Kidney (tissue), 14 donors: ENCODE measurements around the gene TBXT. TPM values are rescaled to one million over a fixed set of nuclear protein-coding genes. Genes with fewer than 3 reads are reported as not detected.
"Not testable (repeated sequence)": the region's sequence is repeated elsewhere in the genome, so short reads cannot be mapped to it uniquely, and the experiment has no call there.

ENCODE experiments used
- DNase-seq, 5 donors: peaks; one replicate each; pipeline ENCODE4 v3.0.0-alpha.2; 2013 to 2020
- FAIRE-seq: peaks from 2 replicates; lab custom pipeline; 2012; peaks lifted over from hg19 to GRCh38; lab: Jason Lieb, UNC
- H3K27ac ChIP-seq, 2 donors: one replicate each; pipeline ENCODE4 v1.7.0; 2013; ENCODE audit warnings: low read depth in 2 of 2, low read length in 2 of 2, inconsistent platforms in 1 of 2
- H3K27me3 ChIP-seq: one replicate; pipeline ENCODE4 v1.7.1; 2013; ENCODE audit warnings: low read length, inconsistent platforms; ENCODE audit not compliant: control insufficient read depth, insufficient read depth
- H3K36me3 ChIP-seq, 3 donors: one replicate each; pipeline versions ENCODE4 v1.7.0 to v1.7.1; 2013; ENCODE audit warnings: low read length in 3 of 3, control low read depth in 1 of 3, inconsistent platforms in 1 of 3; ENCODE audit not compliant: insufficient read depth in 3 of 3, control insufficient read depth in 2 of 3
- H3K4me1 ChIP-seq, 3 donors: one replicate each; pipeline versions ENCODE4 v1.7.0 to v1.7.1; 2013; ENCODE audit warnings: low read length in 3 of 3, inconsistent platforms in 1 of 3, low read depth in 1 of 3; ENCODE audit not compliant: control insufficient read depth in 2 of 3, insufficient read depth in 2 of 3
- H3K4me3 ChIP-seq, 3 donors: one replicate each; pipeline versions ENCODE4 v1.7.0 to v1.8.1; 2013; ENCODE audit warnings: low read length in 3 of 3, control low read depth in 1 of 3, inconsistent platforms in 1 of 3
- H3K9ac ChIP-seq, 3 donors: one replicate each; pipeline versions ENCODE4 v1.7.0 to v1.7.1; 2013; ENCODE audit warnings: low read length in 3 of 3, control low read depth in 1 of 3, inconsistent platforms in 1 of 3
- H3K9me3 ChIP-seq, 3 donors: one replicate each; pipeline versions ENCODE4 v1.7.0 to v1.7.1; 2013; ENCODE audit warnings: low read length in 3 of 3, control low read depth in 1 of 3, inconsistent platforms in 1 of 3; ENCODE audit not compliant: control insufficient read depth in 2 of 3, insufficient read depth in 1 of 3
- intact Hi-C: fragments of 100-400 bp; cut with DNase I; formaldehyde crosslinking; loops from one replicate; pipeline ENCODE4 v1.11.1; 2022
- polyA plus RNA-seq: library from polyadenylated mRNA; stranded (reverse); fragments of 350-450 nt; fragmentation: Illumina TruSeq; extraction: RNeasy Lipid Tissue Mini Kit (QIAGEN cat#74804); gene quantifications from one replicate; pipeline ENCODE4 v1.2.3, GENCODE V29; 2014; ENCODE audit warnings: low read depth, low replicate concordance; ENCODE audit not compliant: insufficient read depth
- total RNA-seq: library from RNA; stranded (reverse); fragmentation: NEBNext Ultra II Directional; extraction: Animal tissue kit (Norgen Biotek cat#: 25700); gene quantifications from one replicate; pipeline ENCODE4 v1.2.1, GENCODE V29; 2021
- TF ChIP-seq, protein P1 (sequence below): IDR thresholded peaks from 3 replicates; pipeline ENCODE4 v1.5.1; 2012; ENCODE audit warnings: mild to moderate bottlenecking, moderate library complexity, borderline replicate concordance; ENCODE audit not compliant: insufficient read depth; ENCODE audit errors: extremely low read depth
- donor health status: control.
- donor health status: control.
- donor health status: control.
- donor health status: control.
- donor health status: control.
- donor health status: DM: yes; HTN: yes; CAD: no.
- donor health status: Normal renal cell carcinoma (clear cell type).

The TBXT gene
- total and polyA plus RNA-seq, 2 donors from 2014 or later, result not detected

DNA sequence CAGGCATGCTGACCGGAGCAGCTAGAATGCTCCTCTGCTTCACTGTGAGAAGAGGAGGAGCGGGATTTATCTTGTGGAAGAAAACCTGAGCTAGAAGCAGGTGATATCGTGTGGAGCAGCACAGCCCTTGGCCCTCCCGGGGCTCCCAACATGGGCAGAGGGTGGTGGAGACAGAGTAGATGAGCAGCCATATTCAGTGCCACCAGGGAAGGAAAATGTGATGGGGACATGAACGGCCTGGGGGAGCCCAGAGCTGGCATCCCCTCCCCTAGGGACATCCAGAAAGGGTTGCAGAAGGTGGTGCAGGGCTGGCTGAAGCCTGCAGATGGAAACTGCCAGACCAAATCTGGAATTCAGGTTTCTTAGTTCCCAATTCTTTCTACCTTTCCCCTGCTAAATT is 24.9 kb upstream of the TBXT start:
- Histone ChIP-seq H3K4me1 (no peaks in the 10 kb centered on the region), H3K9me3 (no peaks in the 10 kb centered on the region), H3K9ac (no peak overlapping the region), H3K27ac (no peak overlapping the region), H3K27me3 (no peaks in the 10 kb centered on the region), H3K36me3 (no peaks in the 10 kb centered on the region), H3K4me3 (no peak overlapping the region)
- TF ChIP-seq, protein P1, sequence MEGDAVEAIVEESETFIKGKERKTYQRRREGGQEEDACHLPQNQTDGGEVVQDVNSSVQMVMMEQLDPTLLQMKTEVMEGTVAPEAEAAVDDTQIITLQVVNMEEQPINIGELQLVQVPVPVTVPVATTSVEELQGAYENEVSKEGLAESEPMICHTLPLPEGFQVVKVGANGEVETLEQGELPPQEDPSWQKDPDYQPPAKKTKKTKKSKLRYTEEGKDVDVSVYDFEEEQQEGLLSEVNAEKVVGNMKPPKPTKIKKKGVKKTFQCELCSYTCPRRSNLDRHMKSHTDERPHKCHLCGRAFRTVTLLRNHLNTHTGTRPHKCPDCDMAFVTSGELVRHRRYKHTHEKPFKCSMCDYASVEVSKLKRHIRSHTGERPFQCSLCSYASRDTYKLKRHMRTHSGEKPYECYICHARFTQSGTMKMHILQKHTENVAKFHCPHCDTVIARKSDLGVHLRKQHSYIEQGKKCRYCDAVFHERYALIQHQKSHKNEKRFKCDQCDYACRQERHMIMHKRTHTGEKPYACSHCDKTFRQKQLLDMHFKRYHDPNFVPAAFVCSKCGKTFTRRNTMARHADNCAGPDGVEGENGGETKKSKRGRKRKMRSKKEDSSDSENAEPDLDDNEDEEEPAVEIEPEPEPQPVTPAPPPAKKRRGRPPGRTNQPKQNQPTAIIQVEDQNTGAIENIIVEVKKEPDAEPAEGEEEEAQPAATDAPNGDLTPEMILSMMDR, result no peak
- intact Hi-C loops, result no loop called here
- DNase-seq, result no peak
- no peak for FAIRE-seq

DNA sequence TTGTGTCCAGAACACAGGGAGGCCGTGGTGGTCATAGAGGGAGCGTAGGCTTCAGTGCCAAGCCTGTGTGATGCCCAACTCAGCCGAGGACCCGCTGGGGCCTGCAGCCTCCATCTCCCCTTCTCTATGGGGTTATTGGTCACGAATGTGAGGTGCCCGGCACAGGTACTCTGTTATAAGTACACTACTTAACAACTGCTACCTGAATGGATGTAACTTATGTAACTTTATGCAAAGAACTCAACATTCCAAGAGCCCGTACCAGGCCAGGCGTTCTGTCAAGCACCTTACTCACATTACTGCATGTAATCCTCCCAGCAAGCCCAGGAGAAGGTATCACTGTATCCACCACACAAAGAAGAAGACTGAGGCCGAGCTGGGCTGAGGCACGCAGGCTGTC is 24.5 kb upstream of the TBXT start:
- no peaks in the 10 kb centered on the region for H3K9me3 ChIP-seq
- FAIRE-seq (no peak), DNase-seq (no peak)
- H3K4me3 ChIP-seq, result no peak overlapping the region
- H3K27ac ChIP-seq, result no peak overlapping the region
- TF ChIP-seq, protein P1, result no peak
- intact Hi-C loops, result no loop called here
- H3K27me3 ChIP-seq, result no peaks in the 10 kb centered on the region
- no peak overlapping the region for H3K9ac ChIP-seq
- no peaks in the 10 kb centered on the region for H3K36me3 ChIP-seq
- no peaks in the 10 kb centered on the region for H3K4me1 ChIP-seq

DNA sequence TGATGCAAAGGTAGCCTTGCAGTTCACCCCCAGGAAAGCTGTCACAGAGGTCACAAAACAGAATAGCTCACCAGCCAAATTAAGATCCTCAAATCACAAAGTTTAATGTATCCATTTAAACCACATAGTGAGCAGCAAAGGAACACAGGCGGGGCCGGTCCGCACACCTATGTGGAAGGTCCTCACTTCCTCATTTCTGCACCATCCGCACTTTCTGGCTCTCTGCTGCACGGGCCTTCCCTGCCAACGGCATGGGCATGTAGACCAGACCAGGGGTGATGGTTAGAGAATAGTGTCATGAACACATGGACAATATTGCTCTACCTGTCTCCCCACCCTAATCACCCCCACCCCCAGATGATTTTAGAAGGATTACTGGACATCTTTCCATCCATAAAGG is 12.1 kb upstream of the TBXT start:
- no peak overlapping the region for H3K4me3 ChIP-seq
- H3K27me3 ChIP-seq, result no peaks in the 10 kb centered on the region
- H3K4me1 ChIP-seq, result no peaks in the 10 kb centered on the region
- DNase-seq (no peak), FAIRE-seq (no peak)
- intact Hi-C loops, result no loop called here
- H3K27ac ChIP-seq, result no peak overlapping the region
- H3K36me3 ChIP-seq, result no peaks in the 10 kb centered on the region
- no peak overlapping the region for H3K9ac ChIP-seq
- no peaks in the 10 kb centered on the region for H3K9me3 ChIP-seq
- TF ChIP-seq, protein P1, result no peak

DNA sequence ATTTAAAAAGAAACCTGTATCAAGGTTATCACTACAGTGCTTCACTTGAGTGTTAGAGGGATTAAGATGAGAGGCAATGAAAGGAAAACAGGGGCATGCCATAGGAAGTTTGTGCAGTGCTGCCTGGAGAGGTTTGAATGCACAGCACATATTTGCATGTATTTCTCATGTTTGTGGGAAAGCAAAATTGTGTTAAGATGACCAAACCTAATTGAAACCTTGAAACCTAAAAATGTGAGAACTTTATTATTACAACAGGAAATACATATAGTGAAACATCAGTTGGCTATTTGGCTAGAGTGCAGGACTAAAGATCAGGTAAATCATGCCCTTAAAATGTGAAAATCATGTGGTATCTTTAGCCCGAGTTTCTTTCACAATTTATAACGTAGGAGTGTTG is 8.5 kb upstream of the TBXT start:
- Histone ChIP-seq H3K9me3 (no peaks in the 10 kb centered on the region), H3K4me3 (no peak overlapping the region), H3K27me3 (peaks cover 3% of the 10 kb centered on the region), H3K9ac (no peak overlapping the region), H3K36me3 (no peaks in the 10 kb centered on the region), H3K4me1 (peaks cover 0 to 2% (median 0%) of the 10 kb centered on the region in 3 donors), H3K27ac (no peak overlapping the region)
- FAIRE-seq, result no peak
- TF ChIP-seq, protein P1, result no peak
- intact Hi-C loops, result no loop called here
- no peak for DNase-seq

DNA sequence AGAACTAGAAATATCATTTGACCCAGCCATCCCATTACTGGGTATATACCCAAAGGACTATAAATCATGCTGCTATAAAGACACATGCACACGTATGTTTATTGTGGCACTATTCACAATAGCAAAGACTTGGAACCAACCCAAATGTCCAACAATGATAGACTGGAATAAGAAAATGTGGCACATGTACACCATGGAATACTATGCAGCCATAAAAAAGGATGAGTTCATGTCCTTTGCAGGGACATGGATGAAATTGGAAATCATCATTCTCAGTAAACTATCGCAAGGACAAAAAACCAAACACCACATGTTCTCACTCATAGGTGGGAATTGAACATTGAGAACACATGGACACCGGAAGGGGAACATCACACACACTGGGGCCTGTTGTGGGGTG is 7.4 kb upstream of the TBXT start:
- H3K27ac ChIP-seq, H3K9me3 ChIP-seq, H3K4me3 ChIP-seq, H3K4me1 ChIP-seq, DNase-seq, H3K9ac ChIP-seq, intact Hi-C loops, H3K36me3 ChIP-seq, FAIRE-seq: not testable (repeated sequence)
- peaks cover 12% of the 10 kb centered on the region for H3K27me3 ChIP-seq
